OCI-M2 (cell line): ENCODE results near the gene CAMSAP3.

Experiments
- DNase-seq: peaks from one replicate; lab custom pipeline; 2025; ENCODE audit not compliant: unreplicated experiment; lab: John Stamatoyannopoulos, UW

The CAMSAP3 gene

GRCh38 chr19:7612282-7613274 is 16.9 kb downstream of the CAMSAP3 start:
- no peak for DNase-seq

GRCh38 chr19:7614859-7615741 is 19.4 kb downstream of the CAMSAP3 start:
- DNase-seq, result no peak

- no peak for DNase-seq
Measured at GRCh38 chr19:7617172-7617571, 21.5 kb downstream of the CAMSAP3 start.

DNA sequence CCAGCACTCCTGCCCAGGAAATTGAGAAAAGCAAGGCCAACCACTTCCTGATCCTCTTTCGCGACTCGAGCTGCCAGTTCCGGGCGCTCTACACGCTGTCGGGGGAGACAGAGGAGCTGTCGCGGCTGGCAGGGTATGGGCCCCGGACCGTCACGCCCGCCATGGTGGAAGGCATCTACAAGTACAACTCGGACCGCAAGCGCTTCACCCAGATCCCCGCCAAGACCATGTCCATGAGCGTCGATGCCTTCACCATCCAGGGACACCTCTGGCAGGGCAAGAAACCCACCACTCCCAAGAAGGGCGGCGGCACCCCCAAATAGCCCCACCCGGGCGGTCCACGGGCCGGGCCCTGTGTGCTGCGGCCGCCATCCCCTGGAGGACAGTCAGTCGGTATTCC is 22.1 kb downstream of the CAMSAP3 start:
- no peak for DNase-seq

DNA sequence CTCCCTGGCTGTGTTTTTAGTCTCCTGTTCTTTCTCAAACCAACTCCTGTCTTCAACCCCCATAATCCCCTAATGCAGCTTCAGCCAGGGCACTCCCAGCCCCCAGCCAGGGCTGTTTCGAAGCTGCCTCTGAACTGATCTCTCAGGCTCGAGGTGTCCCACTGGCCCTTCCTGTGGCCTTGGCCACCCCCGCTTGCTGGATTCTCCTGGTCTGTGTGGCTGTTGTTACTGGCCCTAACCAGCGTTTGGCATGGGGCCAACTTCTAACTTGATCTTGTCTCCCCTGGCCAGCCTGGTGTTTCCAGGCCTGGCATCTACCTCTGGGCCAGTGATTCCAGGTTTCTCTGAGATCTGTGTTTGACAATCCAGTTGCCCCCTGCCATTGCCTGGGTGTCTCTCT is 22.7 kb downstream of the CAMSAP3 start:
- no peak for DNase-seq

GRCh38 chr19:7618771-7619510 is 23.3 kb downstream of the CAMSAP3 start:
- no peak for DNase-seq

DNA sequence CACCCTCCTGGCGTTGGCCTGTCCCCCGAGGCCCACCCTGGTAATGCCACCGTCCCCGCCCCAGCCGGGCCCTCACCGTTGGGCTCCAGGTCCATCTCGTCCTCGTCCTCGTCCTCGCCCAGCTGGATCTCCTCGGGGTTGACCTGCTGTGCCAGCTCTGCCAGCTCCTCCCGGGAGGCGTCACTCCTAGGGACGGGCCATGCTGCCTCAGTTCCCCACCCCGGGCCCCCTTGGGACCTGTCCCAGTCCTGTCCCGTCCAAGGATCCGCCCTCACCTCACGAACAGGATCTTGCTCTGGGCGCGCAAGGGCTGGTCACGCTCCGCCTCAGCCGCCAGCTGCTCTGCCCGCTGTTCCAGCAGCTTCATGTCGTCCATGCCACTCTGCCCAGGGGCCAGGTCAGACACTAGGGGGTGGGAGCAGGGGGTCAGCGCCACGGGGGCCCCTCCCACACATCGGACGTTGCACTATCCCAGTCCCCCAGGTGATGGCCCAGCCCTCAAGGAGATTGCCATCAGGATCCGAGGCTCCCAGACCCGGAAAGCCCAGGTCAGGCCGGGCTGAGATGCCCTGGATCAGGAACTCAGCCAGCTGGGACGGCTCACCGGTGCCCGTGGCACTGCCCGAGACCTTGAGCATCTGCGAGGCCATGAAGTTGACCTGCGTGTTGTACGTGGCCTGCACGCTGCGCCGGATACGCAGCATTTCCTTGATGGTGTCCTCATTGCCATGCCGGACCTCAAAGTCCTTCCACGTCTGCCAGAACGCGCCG is 24.2 kb downstream of the CAMSAP3 start:
- DNase-seq, result no peak

DNA sequence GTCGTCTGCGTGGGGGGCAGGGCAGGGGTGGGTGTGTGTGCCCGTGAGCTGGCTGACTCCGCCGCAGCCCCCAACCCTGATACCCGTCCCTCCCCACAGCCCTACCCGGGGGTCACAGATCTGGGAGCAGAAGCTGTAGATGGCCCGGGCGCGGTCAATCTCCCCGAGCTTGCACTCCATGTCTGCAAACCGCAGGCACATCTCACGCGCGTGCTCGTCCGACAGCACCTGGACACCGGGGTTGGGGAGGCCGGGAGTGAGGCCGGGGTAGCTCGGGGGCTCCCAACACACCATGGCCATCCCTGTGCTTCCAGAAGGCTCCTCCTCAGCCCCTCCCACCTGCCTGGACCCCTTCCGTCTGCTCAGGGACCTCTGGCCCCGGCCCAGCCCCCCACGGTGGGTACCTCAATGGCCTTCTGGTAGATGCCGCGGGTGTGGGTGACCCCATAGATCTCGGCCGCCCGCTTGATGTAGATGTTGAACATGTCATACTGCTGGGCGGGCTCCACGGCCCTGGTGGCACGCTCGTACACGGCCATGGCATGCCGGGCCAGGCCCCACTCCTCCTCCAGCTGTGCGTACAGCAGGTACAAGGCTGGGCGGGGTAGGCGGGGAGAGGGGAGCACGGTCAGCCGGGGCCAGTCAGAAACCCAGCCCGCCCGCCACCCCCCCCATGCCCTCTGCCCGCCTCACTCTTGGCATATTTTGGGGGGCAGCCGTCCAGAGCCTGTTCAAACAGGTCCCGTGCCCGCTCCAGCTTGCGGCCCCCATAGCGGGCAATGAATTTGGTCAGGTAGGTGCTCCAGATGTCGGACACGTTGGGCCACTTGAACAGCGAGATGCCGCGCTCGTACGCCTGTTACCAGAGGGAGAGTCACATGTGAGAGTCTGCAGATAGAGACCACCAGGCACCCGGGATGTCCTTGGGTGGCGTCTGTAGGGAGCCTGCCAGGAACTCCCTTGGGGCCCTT is 25.1 kb downstream of the CAMSAP3 start:
- DNase-seq, result no peak

- DNase-seq, result no peak
Measured at GRCh38 chr19:7622933-7623685, 27.4 kb downstream of the CAMSAP3 start.

GRCh38 chr19:7623725-7624603 is 28.3 kb downstream of the CAMSAP3 start:
- no peak for DNase-seq

DNA sequence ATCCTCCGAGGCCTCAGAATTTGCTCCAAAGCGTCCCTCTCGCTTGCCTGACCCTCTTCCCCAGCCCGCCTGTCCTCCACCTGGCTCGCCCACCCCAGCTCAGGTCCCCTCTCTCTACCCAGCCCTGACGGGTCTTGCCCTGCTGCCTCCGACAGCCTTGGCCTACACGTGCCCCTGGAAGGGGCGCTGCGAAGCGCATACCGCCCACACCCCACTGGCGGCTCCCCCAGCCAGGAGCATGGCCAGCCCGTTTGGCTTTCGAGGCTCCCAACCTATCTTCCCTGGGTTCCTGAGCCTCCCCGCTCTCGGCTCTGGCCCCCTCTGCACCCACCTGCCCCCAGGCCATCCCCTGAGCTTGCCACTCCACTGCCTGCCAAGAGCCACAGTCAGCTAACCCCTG is 29.1 kb downstream of the CAMSAP3 start:
- DNase-seq, result no peak

DNA sequence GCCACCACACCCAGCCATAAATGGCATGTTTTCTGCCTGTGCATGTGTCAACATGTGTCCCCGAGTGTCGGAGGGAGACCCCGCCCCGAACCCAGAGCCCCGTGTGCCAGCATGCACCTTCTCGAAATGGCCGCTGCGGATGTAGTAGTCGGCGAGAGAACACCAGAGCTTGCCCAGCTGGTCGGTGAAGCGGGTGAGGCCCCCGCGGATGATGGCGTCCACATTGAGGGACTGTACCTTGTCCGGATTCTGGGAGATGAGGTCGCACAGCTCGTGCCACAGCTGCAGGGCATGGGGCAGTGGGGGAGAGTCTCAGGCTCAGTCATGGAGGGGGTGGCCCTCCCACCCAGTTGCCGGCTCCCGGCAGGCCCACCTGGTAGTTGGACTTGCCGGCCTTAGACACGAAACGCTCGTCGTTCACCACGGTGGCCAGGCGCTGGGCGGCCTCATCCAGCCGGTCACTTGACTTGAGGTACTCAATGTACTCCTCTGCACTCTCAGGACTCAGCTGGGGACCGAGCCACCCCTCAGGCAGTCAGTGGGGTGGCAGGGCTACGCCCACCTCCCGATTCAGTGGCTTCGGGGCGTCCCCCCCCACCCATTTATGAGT is 30.2 kb downstream of the CAMSAP3 start:
- no peak for DNase-seq

GRCh38 chr19:7627166-7627565 is 31.5 kb downstream of the CAMSAP3 start:
- no peak for DNase-seq

- DNase-seq, result no peak
Measured at GRCh38 chr19:7628589-7629311, 33.1 kb downstream of the CAMSAP3 start.

DNA sequence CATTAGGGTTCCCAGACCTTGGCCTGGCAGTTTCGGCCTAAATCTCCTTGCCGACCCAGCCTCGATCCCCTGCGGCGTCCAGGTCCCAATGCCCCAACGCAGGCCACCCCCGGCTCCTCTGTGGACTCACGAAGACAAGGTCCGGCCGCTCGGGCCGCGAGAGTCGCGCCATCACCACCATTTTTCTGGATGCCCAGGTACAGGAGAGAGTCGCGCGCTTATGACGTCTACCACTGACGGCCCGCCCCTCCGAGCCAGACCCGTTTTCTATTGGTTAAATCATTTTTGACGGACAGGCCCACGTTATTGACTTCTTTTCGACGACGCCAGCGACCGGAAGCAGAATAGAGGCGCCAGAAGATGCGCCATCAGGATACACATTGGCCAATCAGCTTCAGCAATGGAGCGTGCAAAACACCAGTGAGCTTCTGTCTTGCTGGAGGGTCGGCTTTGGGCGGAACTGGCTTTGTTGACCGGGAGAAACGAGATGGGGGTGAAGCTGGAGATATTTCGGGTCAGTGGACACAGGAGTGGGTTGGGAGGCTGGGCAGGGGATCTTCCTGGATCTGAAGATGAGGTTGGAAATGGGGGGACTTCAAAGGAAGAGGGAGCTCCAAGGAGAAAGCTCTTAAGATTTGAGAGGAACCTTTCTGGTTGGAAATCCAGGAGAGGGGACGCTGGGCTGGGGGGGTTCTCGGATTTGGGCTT is 33.8 kb downstream of the CAMSAP3 start, which contains the start of the genes PET100 and XAB2:
PET100 (plus strand) TSS at position 447 of the 708 bp plus-strand sequence; CDS start at position 488, 41 bp downstream.
XAB2 (minus strand) TSS at position 199 of the 708 bp plus-strand sequence; CDS start at position 181, 18 bp downstream.
- DNase-seq, result peak; percentile 95
